ENCODE data around the gene HGD.
"Not testable (repeated sequence)": the region's sequence is repeated elsewhere in the genome, so short reads cannot be mapped to it uniquely, and the experiment has no call there.

Gene HGD

GRCh38 chr3:120680193-120680894 is 1.7 kb downstream of the HGD start:
- DNase-seq (ENCODE audit: low spot score) = no peak

- DNase-seq (ENCODE audit: low spot score) = no peak
These were observed 3.1 kb downstream of the HGD start for GRCh38 chr3:120678984-120679383.

GRCh38 chr3:120678331-120678947 is 3.6 kb downstream of the HGD start:
- no peak for DNase-seq (ENCODE audit: low spot score)

- not testable (repeated sequence) for DNase-seq (ENCODE audit: low spot score)
These were observed 4.8 kb downstream of the HGD start for GRCh38 chr3:120677193-120677592.

GRCh38 chr3:120673116-120673515 is 8.9 kb downstream of the HGD start:
- no peak for DNase-seq (ENCODE audit: low spot score)

- DNase-seq (ENCODE audit: low spot score) = no peak
These were observed 11.5 kb downstream of the HGD start for GRCh38 chr3:120670576-120670975.

- DNase-seq (ENCODE audit: low spot score) = no peak
These were observed 17.1 kb downstream of the HGD start for GRCh38 chr3:120664926-120665325.

GRCh38 chr3:120661945-120662344 is 20.1 kb downstream of the HGD start:
- DNase-seq (ENCODE audit: low spot score) = no peak

GRCh38 chr3:120661106-120661905 is 20.7 kb downstream of the HGD start:
- DNase-seq (ENCODE audit: low spot score) = no peak

- no peak for DNase-seq (ENCODE audit: low spot score)
These were observed 22.2 kb downstream of the HGD start for GRCh38 chr3:120659834-120660233.

- no peak for DNase-seq (ENCODE audit: low spot score)
These were observed 22.8 kb downstream of the HGD start for GRCh38 chr3:120659285-120659684.

- DNase-seq (ENCODE audit: low spot score) = no peak
These were observed 29.0 kb downstream of the HGD start for GRCh38 chr3:120652896-120653545.

GRCh38 chr3:120652281-120652680 is 29.8 kb downstream of the HGD start:
- no peak for DNase-seq (ENCODE audit: low spot score)

GRCh38 chr3:120650311-120650710 is 31.7 kb downstream of the HGD start:
- no peak for DNase-seq (ENCODE audit: low spot score)

GRCh38 chr3:120649830-120650233 is 32.2 kb downstream of the HGD start:
- DNase-seq (ENCODE audit: low spot score) = no peak

- no peak for DNase-seq (ENCODE audit: low spot score)
These were observed 33.7 kb downstream of the HGD start for GRCh38 chr3:120648290-120648689.

GRCh38 chr3:120646771-120647432 is 35.1 kb downstream of the HGD start:
- DNase-seq (ENCODE audit: low spot score) = no peak

- no peak for DNase-seq (ENCODE audit: low spot score)
These were observed 36.8 kb downstream of the HGD start for GRCh38 chr3:120645083-120645845.

GRCh38 chr3:120642368-120642948 is 39.6 kb downstream of the HGD start:
- DNase-seq (ENCODE audit: low spot score) = peak; percentile 8

GRCh38 chr3:120641696-120642246 is 40.3 kb downstream of the HGD start:
- no peak for DNase-seq (ENCODE audit: low spot score)

GRCh38 chr3:120640231-120640630 is 41.8 kb downstream of the HGD start:
- no peak for DNase-seq (ENCODE audit: low spot score)

Measured in hematopoietic multipotent progenitor cell treated with erythropoietin and hydrocortisone succinate and interleukin-3 and kit ligand, for 15 days (in vitro differentiated cells).